Measurements from ENCODE around the gene MBD2.
A peak's percentile ranks its signal among the peaks of the same experiment; 100 is the strongest.

MBD2 gene

DNA sequence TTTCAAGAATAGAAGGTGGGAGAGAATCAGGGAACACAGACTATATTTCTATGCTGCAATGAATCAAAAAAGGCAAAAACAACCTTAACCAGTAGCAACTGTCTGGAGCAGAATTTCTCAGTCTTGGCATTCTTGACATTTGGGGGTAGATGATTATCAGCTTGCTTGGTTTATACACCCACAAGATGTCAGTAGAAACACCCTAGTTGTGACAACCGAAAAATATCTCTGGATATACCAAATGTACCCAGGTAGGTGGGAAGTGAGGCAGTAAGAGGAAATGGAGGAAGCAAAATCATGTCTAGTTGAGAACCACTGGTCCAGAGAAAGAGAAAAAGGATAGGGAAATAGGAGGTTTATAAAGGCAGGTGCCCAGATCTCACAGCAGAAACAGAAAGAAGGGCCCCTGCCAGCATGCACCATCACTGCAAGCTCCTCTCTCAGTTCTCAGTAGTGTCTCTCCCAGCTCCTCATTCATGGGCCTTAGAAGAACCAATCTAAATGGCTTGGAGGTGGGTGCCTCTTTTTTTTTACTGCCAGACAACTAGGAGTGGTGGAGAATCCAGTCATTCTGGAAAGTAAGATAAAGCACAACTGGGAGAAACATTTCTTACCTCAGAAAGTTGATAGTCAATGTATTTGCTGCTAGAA, 50.4 kb downstream of the MBD2 start:
- DNase-seq (ENCODE audit: low read depth, low spot score), result no peak
- in situ Hi-C loops (cut with HindIII; ENCODE audit: low sequenced_read_pairs), result no loop called here
- no peak overlapping the region for H3K4me3 ChIP-seq (ENCODE audit: low read depth, low read length)
- no peak for TF ChIP-seq CTCF (IDR thresholded peaks at IDR 0.05; ENCODE audit: low read depth, low read length)

DNA sequence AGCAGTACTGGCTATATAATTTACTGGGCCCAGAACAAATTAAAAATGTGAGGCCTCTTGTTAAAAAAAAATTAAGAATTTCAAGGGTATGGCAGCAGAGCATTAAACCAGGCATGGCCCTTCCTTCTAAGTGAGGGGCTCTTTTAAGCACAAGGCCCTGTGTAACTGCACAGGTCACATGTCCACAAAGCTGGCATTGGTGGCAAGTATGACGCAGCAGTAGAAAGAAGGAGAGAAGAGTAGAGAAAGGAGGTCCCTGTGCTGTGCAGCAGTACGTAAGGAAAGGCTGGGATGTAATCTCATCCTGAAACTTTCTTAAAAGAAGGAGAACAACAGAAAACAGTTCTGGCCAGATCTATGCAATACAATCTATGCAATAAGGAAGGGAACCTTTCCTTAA, 51.2 kb downstream of the MBD2 start:
- no peak overlapping the region for H3K4me3 ChIP-seq (ENCODE audit: low read depth, low read length)
- in situ Hi-C loops (cut with HindIII; ENCODE audit: low sequenced_read_pairs), result no loop called here
- no peak for TF ChIP-seq CTCF (IDR thresholded peaks at IDR 0.05; ENCODE audit: low read depth, low read length)
- no peak for DNase-seq (ENCODE audit: low read depth, low spot score)

GRCh38 chr18:54169431-54170403, 54.8 kb downstream of the MBD2 start:
- TF ChIP-seq CTCF (IDR thresholded peaks at IDR 0.05; ENCODE audit: low read depth, low read length), result no peak
- in situ Hi-C loops (cut with HindIII; ENCODE audit: low sequenced_read_pairs), result no loop called here
- DNase-seq (ENCODE audit: low read depth, low spot score), result peak; percentile 38
- H3K4me3 ChIP-seq (ENCODE audit: low read depth, low read length), result no peak overlapping the region

DNA sequence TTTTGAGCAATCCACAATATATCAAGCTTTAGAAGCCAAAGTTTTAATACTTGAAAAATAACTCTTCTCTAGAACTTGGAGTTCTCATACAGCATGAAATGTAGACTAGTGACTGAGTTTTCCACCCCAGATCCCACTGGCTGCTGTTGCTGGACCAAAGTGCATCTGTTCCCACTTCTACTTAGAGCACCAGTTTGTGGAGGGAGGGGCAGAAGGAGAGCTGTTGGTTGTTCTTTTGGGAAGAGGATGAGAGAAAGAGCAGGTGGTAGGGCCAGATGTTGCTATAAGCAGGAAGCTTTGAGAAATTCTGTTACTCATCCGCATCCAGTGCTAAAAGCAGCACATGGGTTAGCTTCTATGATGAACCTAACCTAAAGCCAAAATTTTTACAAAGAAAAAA, 59.0 kb downstream of the MBD2 start:
- no peak overlapping the region for H3K4me3 ChIP-seq (ENCODE audit: low read depth, low read length)
- in situ Hi-C loops (cut with HindIII; ENCODE audit: low sequenced_read_pairs), result no loop called here
- no peak for TF ChIP-seq CTCF (IDR thresholded peaks at IDR 0.05; ENCODE audit: low read depth, low read length)
- no peak for DNase-seq (ENCODE audit: low read depth, low spot score)

DNA sequence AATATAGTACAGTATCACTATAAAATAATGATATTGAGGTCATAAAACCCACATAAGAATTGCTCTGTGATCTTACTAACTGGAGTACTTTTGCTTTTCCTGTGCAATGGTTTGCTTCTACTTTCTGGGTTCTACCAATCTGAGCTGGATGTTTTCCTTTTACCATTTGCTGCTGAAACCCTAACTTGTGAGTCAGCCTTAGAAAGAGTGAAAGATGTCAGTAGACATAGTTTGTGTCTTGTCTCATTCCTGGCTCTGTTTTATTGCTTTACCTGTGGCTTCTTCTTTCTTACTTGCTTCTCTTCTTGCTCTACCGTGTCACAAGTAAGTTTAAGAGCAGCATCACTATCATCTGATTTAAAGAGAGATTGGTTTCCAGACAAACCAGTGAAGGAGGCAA, 61.0 kb downstream of the MBD2 start:
- peak; percentile 23 for DNase-seq (ENCODE audit: low read depth, low spot score)
- in situ Hi-C loops (cut with HindIII; ENCODE audit: low sequenced_read_pairs), result no loop called here
- no peak for TF ChIP-seq CTCF (IDR thresholded peaks at IDR 0.05; ENCODE audit: low read depth, low read length)
- H3K4me3 ChIP-seq (ENCODE audit: low read depth, low read length), result no peak overlapping the region

DNA sequence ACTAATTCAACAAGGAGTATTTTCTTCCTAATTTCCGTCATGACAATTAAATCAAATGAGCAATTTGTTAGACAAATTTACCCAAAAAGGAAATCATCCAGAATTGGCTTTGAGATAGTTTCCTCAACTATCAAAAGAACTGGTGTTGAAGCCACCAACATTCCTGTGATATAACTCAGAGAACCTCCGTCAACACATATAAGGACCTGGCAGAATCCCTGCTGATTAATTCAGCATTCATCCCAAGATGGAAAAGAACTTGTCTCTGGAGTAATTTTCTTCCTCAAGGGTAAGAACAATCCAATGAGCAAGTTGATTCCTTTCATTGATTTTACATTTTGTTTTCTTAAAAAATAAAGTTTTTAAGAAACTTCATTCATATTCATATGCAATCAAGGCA, 62.0 kb downstream of the MBD2 start:
- in situ Hi-C loops (cut with HindIII; ENCODE audit: low sequenced_read_pairs), result no loop called here
- peak; percentile 82 for DNase-seq (ENCODE audit: low read depth, low spot score)
- H3K4me3 ChIP-seq (ENCODE audit: low read depth, low read length), result no peak overlapping the region
- TF ChIP-seq CTCF (IDR thresholded peaks at IDR 0.05; ENCODE audit: low read depth, low read length), result no peak
